Neuron (in vitro differentiated cells): ENCODE measurements around the gene WFDC12.

ENCODE experiments used
- H2AFZ ChIP-seq: one replicate; pipeline ENCODE4 v1.6.1; 2013; ENCODE audit warnings: low read depth, mild to moderate bottlenecking, inconsistent platforms, low read length, moderate library complexity
- H3K27me3 ChIP-seq: one replicate; pipeline ENCODE4 v1.6.1; 2013; ENCODE audit warnings: low read length; ENCODE audit not compliant: insufficient read depth
- H3K36me3 ChIP-seq: one replicate; pipeline ENCODE4 v1.6.1; 2013; ENCODE audit warnings: low read length; ENCODE audit not compliant: insufficient read depth
- H3K4me1 ChIP-seq: one replicate; pipeline ENCODE4 v1.6.1; 2013; ENCODE audit warnings: low read length; ENCODE audit not compliant: insufficient read depth
- H3K4me3 ChIP-seq: 2 replicates; pipeline ENCODE4 v1.5.1; 2013; ENCODE audit warnings: mild to moderate bottlenecking, low read length, moderate library complexity
- H3K9me3 ChIP-seq: one replicate; pipeline ENCODE4 v1.6.1; 2013; ENCODE audit warnings: low read length

WFDC12 gene

GRCh38 chr20:45138561-45139300 is 14.5 kb upstream of the WFDC12 start:
- H3K4me1 ChIP-seq = no peaks in the 10 kb centered on the region
- peaks cover 3% of the 10 kb centered on the region for H3K27me3 ChIP-seq
- no peaks in the 10 kb centered on the region for H3K9me3 ChIP-seq
- H2AFZ ChIP-seq = no peak overlapping the region
- H3K4me3 ChIP-seq = no peak overlapping the region
- H3K36me3 ChIP-seq = no peaks in the 10 kb centered on the region

- no peaks in the 10 kb centered on the region for H3K4me1 ChIP-seq
- H2AFZ ChIP-seq = no peak overlapping the region
- no peaks in the 10 kb centered on the region for H3K36me3 ChIP-seq
- no peaks in the 10 kb centered on the region for H3K27me3 ChIP-seq
- no peak overlapping the region for H3K4me3 ChIP-seq
- H3K9me3 ChIP-seq = no peaks in the 10 kb centered on the region
These were observed 12.6 kb upstream of the WFDC12 start for GRCh38 chr20:45136911-45137310.

GRCh38 chr20:45128099-45128498 is 3.8 kb upstream of the WFDC12 start:
- Histone ChIP-seq H3K9me3 (no peaks in the 10 kb centered on the region), H3K27me3 (no peaks in the 10 kb centered on the region), H3K36me3 (no peaks in the 10 kb centered on the region), H2AFZ (no peak overlapping the region), H3K4me3 (no peak overlapping the region), H3K4me1 (no peaks in the 10 kb centered on the region)

- no peaks in the 10 kb centered on the region for H3K9me3 ChIP-seq
- H3K4me3 ChIP-seq = no peak overlapping the region
- peaks cover 2% of the 10 kb centered on the region for H3K27me3 ChIP-seq
- no peak overlapping the region for H2AFZ ChIP-seq
- no peaks in the 10 kb centered on the region for H3K4me1 ChIP-seq
- no peaks in the 10 kb centered on the region for H3K36me3 ChIP-seq
These were observed 2.9 kb downstream of the WFDC12 start for GRCh38 chr20:45121388-45121787.

- H3K36me3 ChIP-seq = no peaks in the 10 kb centered on the region
- H3K4me3 ChIP-seq = no peak overlapping the region
- peaks cover 7% of the 10 kb centered on the region for H3K27me3 ChIP-seq
These were observed 4.6 kb downstream of the WFDC12 start for GRCh38 chr20:45119556-45120266.

GRCh38 chr20:45118028-45118427 is 6.2 kb downstream of the WFDC12 start:
- H3K4me1 ChIP-seq = no peaks in the 10 kb centered on the region
- H2AFZ ChIP-seq = no peak overlapping the region
- no peak overlapping the region for H3K4me3 ChIP-seq
- H3K27me3 ChIP-seq = peaks cover 7% of the 10 kb centered on the region
- H3K36me3 ChIP-seq = no peaks in the 10 kb centered on the region
- no peaks in the 10 kb centered on the region for H3K9me3 ChIP-seq

More at GRCh38 chr20:45119556-45120266, 4.6 kb downstream of the WFDC12 start:
- H3K9me3 ChIP-seq = no peaks in the 10 kb centered on the region
- no peaks in the 10 kb centered on the region for H3K4me1 ChIP-seq
- H2AFZ ChIP-seq = no peak overlapping the region

- Histone ChIP-seq H3K27me3 (peaks cover 7% of the 10 kb centered on the region), H3K36me3 (no peaks in the 10 kb centered on the region), H3K4me3 (no peak overlapping the region), H2AFZ (no peak overlapping the region), H3K9me3 (no peaks in the 10 kb centered on the region), H3K4me1 (no peaks in the 10 kb centered on the region)
These were observed 6.7 kb downstream of the WFDC12 start for GRCh38 chr20:45117581-45117980.

GRCh38 chr20:45115829-45116228 is 8.4 kb downstream of the WFDC12 start:
- H3K4me3 ChIP-seq = no peak overlapping the region
- no peaks in the 10 kb centered on the region for H3K36me3 ChIP-seq
- no peaks in the 10 kb centered on the region for H3K9me3 ChIP-seq
- no peak overlapping the region for H2AFZ ChIP-seq
- peaks cover 5% of the 10 kb centered on the region for H3K27me3 ChIP-seq
- H3K4me1 ChIP-seq = no peaks in the 10 kb centered on the region

- no peaks in the 10 kb centered on the region for H3K4me1 ChIP-seq
- H3K36me3 ChIP-seq = no peaks in the 10 kb centered on the region
- no peak overlapping the region for H3K4me3 ChIP-seq
- H3K27me3 ChIP-seq = peaks cover 7% of the 10 kb centered on the region
- H2AFZ ChIP-seq = no peak overlapping the region
- H3K9me3 ChIP-seq = no peaks in the 10 kb centered on the region
These were observed 8.9 kb downstream of the WFDC12 start for GRCh38 chr20:45115386-45115774.

- Histone ChIP-seq H2AFZ (no peak within 1 kb of the TSS), H3K4me1 (no peaks in the 10 kb centered on the region), H3K36me3 (no peaks in the 10 kb centered on the region), H3K9me3 (no peaks in the 10 kb centered on the region), H3K27me3 (peaks cover 13% of the 10 kb centered on the region), H3K4me3 (no peak within 1 kb of the TSS)
These were observed 9.5 kb downstream of the WFDC12 start, which contains the start of gene WFDC5 for GRCh38 chr20:45114465-45115385. WFDC5 (minus strand) TSS chr20:45115174; CDS start chr20:45115083, 91 bp downstream.

- peaks cover 13% of the 10 kb centered on the region for H3K27me3 ChIP-seq
- no peak overlapping the region for H2AFZ ChIP-seq
- H3K9me3 ChIP-seq = no peaks in the 10 kb centered on the region
- H3K4me3 ChIP-seq = no peak overlapping the region
- H3K4me1 ChIP-seq = no peaks in the 10 kb centered on the region
- no peaks in the 10 kb centered on the region for H3K36me3 ChIP-seq
These were observed 10.4 kb downstream of the WFDC12 start for GRCh38 chr20:45113865-45114264.

GRCh38 chr20:45112754-45113153 is 11.5 kb downstream of the WFDC12 start:
- no peaks in the 10 kb centered on the region for H3K36me3 ChIP-seq
- H3K27me3 ChIP-seq = peaks cover 13% of the 10 kb centered on the region
- no peak overlapping the region for H2AFZ ChIP-seq
- no peak overlapping the region for H3K4me3 ChIP-seq
- H3K4me1 ChIP-seq = no peaks in the 10 kb centered on the region
- H3K9me3 ChIP-seq = no peaks in the 10 kb centered on the region
